Motor neuron (in vitro differentiated cells): ENCODE measurements around the gene CDYL. TPM values are rescaled to one million over a fixed set of nuclear protein-coding genes. Genes with fewer than 3 reads are reported as not detected.

ENCODE experiments used
- ATAC-seq, 8 experiments: fragments of 200-7000 bp; cut with Tn5 transposase; replicated peaks in 6 of 8; 2 replicates each; pipeline ENCODE4 v1.8.0; 2021; ENCODE audit warnings: mild to moderate bottlenecking in 8 of 8, moderate library complexity in 8 of 8
- H3K27ac ChIP-seq, 2 donors: fragments of 250-450 bp; sonication (Bioruptor Pico); 2 replicates each; pipeline ENCODE4 v1.9.0; 2021; ENCODE audit warnings: antibody characterized with exemption in 2 of 2, mild to moderate bottlenecking in 2 of 2, moderate library complexity in 1 of 2
- H3K4me1 ChIP-seq, 2 donors: fragments of 250-450 bp; sonication (Bioruptor Pico); replicated peaks in 1 of 2; 2 replicates each; pipeline ENCODE4 v1.6.1; 2021; ENCODE audit warnings: antibody characterized with exemption in 2 of 2, mild to moderate bottlenecking in 2 of 2, moderate library complexity in 1 of 2
- H3K4me3 ChIP-seq, 5 donors: fragments of 250-450 bp; sonication (Bioruptor Pico); 2 replicates each; pipeline ENCODE4 v1.9.0; 2021; ENCODE audit warnings: antibody characterized with exemption in 5 of 5, mild to moderate bottlenecking in 5 of 5, moderate library complexity in 4 of 5
- WGBS, 10 experiments: fragments of 450-650 bp; shearing (Covaris generic); methylation state at CpG; one replicate each; pipeline ENCODE4 v1.0.0; 2022; 5-methylcytosine and 5-hydroxymethylcytosine counted together
- in situ Hi-C, 9 experiments: fragments of 400-800 bp; cut with MboI; loops; one replicate each; pipeline ENCODE4 v1.15.0; 2021; ENCODE audit warnings: low sequenced_read_pairs in 9 of 9, low pct_unique_long_range_greater_than_20kb in 2 of 9; ENCODE audit not compliant: unreplicated experiment in 9 of 9
- total RNA-seq, 8 experiments: library from RNA; unstranded; fragments of 300-600 nt; gene quantifications; 2 replicates each; pipeline versions ENCODE4 v1.2.3 to v1.2.4, GENCODE V29; 2022

CDYL gene
- total RNA-seq, 8 experiments from 2014 or later = 30.4 to 103 (median 62.0) TPM

- peaks cover 19 to 25% of the 10 kb centered on the region in 2 donors for H3K4me1 ChIP-seq
- peak in 1 of 8 experiments; percentile 59 for ATAC-seq
- in situ Hi-C loops = no loop called here
- no peak overlapping the region for H3K4me3 ChIP-seq
- WGBS, 10 experiments = 40 to 100% (median 65%) methylated on average over 1 to 2 of the region's 2 CpGs; no CpG with 5 or more reads in 4 of the 10 experiments
- H3K27ac ChIP-seq = no peak overlapping the region
These were observed 28.6 kb upstream of the CDYL start for GRCh38 chr6:4747588-4747987.

GRCh38 chr6:4751823-4752464 lies 24.3 kb upstream of the CDYL start:
- Histone ChIP-seq H3K27ac (no peak overlapping the region), H3K4me3 (no peak overlapping the region), H3K4me1 (peaks cover 19 to 26% of the 10 kb centered on the region in 2 donors)
- peak; percentile 66 to 99 (median 94) for ATAC-seq
- in situ Hi-C loops = no loop called here
- WGBS, 10 experiments = 3 to 100% (median 30%) methylated on average over 2 to 7 of the region's 7 CpGs

DNA sequence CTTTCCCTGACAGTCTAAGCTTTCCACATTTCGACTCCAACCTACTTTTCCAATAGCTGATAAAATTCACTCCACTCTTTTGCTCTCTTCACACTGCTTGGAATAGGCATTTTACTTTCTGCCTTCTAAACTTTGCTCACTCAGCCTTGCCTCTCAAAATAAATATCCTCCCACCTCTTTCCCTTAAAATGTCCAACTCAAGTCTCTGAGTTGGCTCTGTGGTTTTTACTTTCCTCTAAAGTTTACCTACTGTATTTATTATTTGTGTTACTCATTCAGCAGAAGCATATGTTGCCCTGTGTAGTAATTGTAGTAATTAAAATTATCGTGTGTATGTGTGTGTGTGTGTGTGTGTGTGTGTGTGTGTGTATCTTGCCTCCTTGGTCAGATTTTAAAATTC lies 20.0 kb upstream of the CDYL start:
- in situ Hi-C loops = no loop called here
- no peak for ATAC-seq
- Histone ChIP-seq H3K4me3 (no peak overlapping the region), H3K27ac (no peak overlapping the region), H3K4me1 (peaks cover 13 to 14% of the 10 kb centered on the region in 2 donors)
- WGBS, 10 experiments = 43 to 100% (median 67%) methylated on average over 1 to 2 of the region's 2 CpGs; no CpG with 5 or more reads in 1 of the 10 experiments

DNA sequence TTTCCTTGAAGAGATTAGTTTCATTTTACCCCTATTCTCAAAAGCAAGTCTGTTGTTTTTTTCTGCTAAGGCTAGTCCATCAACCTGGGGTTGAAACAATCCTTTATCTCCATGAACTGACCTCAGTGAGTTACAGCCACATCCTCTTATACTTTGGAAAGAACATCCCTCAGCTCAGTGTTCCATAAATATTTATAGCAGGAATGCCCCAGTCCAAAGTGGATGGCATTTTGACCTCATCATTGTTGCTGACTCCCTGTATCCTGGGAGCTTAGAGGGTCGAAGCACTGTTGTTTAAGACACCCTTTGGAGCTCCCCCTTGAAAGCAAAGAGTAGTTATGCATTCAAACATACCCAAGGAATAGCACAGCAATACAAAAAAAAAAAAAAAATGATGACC lies 16.2 kb upstream of the CDYL start:
- 0 to 67% (median 29%) methylated on average over 1 of the region's 1 CpG; no CpG with 5 or more reads in 3 of the 10 experiments for WGBS, 10 experiments
- Histone ChIP-seq H3K4me1 (peaks cover 0 to 5% of the 10 kb centered on the region in 2 donors), H3K27ac (no peak overlapping the region), H3K4me3 (no peak overlapping the region)
- ATAC-seq = no peak
- in situ Hi-C loops = no loop called here

- in situ Hi-C loops = no loop called here
- WGBS, 10 experiments = 40 to 100% (median 81%) methylated on average over 1 to 3 of the region's 3 CpGs
- Histone ChIP-seq H3K4me1 (peaks cover 0 to 5% of the 10 kb centered on the region in 2 donors), H3K27ac (no peak overlapping the region), H3K4me3 (no peak overlapping the region)
- no peak for ATAC-seq
These were observed 15.4 kb upstream of the CDYL start for GRCh38 chr6:4760773-4761172.

DNA sequence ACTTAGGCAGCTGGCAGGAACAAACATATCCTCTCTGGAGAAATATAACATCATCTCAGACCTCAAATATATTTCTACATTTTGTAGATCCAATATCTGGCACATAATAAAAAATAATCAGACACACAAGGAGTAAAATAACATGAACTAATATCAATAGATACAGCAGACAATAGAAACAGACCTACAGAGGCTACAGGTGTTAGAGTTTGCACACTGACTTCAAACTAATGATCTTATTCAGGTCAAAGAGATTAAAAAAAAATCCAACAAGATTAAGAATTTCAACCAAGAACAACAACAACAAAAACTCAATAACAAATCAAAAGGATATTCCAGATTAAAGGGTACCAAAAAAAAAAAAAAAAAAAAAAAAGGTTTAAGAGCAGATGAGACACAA lies 13.9 kb upstream of the CDYL start:
- no peak for ATAC-seq
- in situ Hi-C loops = no loop called here
- no peak overlapping the region for H3K4me3 ChIP-seq

GRCh38 chr6:4763921-4764320 lies 12.3 kb upstream of the CDYL start:
- in situ Hi-C loops = no loop called here
- 62 to 100% (median 93%) methylated on average over 1 of the region's 1 CpG; no CpG with 5 or more reads in 3 of the 10 experiments for WGBS, 10 experiments
- Histone ChIP-seq H3K4me1 (peaks cover 0 to 5% of the 10 kb centered on the region in 2 donors), H3K4me3 (no peak overlapping the region), H3K27ac (no peak overlapping the region)
- no peak for ATAC-seq

More for the DNA sequence above, 13.9 kb upstream of the CDYL start:
- peaks cover 0 to 5% of the 10 kb centered on the region in 2 donors for H3K4me1 ChIP-seq
- H3K27ac ChIP-seq = no peak overlapping the region

DNA sequence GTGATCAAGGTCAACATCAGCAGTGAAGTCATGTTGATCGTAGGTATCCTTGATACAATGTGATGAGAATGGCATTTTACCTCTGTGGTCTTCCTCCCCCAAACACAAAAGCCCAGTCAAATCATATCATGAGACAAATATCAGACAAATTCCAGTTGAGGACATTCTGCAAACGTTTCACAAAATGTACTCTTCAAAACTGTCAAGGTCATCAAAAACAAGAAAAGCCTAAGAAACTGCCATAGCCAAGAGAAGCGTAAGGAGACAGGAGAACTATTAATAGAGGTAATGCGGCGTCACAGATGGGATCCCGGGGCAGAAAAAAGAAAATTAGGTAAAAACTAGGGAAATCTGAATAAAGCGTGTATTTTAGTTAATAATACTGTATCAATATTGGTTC lies 7.4 kb upstream of the CDYL start:
- ATAC-seq = no peak
- in situ Hi-C loops = no loop called here
- H3K4me3 ChIP-seq = no peak overlapping the region
- no peaks in the 10 kb centered on the region for H3K4me1 ChIP-seq
- 63 to 100% (median 87%) methylated on average over 2 to 7 of the region's 7 CpGs; no CpG with 5 or more reads in 1 of the 10 experiments for WGBS, 10 experiments
- no peak overlapping the region for H3K27ac ChIP-seq

DNA sequence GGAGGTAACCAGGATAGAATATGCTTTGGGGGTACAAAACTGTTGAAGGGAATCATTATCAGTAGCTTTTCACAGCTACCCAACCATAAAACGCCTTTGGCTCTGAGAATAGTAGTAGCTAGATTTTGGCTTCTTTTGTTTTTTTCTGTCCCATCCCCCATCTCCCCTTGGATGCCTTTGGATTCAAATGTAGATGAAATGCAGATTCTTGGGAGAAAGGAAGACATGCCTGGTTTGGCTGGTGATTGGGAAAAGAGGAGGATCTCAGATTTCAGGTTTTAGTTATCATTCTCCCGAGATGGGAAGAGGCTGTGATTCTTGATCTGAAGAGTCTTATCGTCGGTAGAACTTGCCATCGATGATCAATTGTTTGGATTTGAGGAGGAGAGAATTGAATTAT lies 3.5 kb upstream of the CDYL start:
- Histone ChIP-seq H3K4me3 (peak overlapping the region in 3 of 5 donors; percentile 5 to 71 (median 9)), H3K4me1 (no peaks in the 10 kb centered on the region), H3K27ac (no peak overlapping the region)
- 0 to 57% (median 19%) methylated on average over 1 to 5 of the region's 5 CpGs for WGBS, 10 experiments
- in situ Hi-C loops = no loop called here
- no peak for ATAC-seq

DNA sequence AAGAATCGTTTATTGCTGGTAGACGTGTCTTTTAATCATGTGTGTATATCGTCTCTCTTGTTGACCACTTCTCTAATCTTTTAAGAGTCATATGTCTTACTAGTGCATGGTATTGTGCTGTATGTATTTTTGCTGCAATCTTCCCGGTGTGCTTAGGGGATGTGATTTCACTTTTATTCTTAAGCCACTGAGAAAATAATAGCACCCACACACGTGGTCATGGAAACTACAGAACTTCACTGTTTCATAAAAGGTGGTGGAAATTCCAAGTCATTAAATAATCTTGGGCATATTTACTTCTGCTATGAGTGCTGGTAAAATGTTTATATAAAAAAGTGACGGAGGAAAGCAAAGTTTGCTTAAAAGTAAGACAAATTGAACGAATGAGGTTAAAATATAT lies 3.0 kb upstream of the CDYL start:
- Histone ChIP-seq H3K4me3 (peak overlapping the region in 3 of 5 donors; percentile 5 to 71 (median 9)), H3K4me1 (no peaks in the 10 kb centered on the region), H3K27ac (no peak overlapping the region)
- in situ Hi-C loops = no loop called here
- 8 to 50% (median 22%) methylated on average over 3 to 7 of the region's 7 CpGs for WGBS, 10 experiments
- ATAC-seq = no peak

DNA sequence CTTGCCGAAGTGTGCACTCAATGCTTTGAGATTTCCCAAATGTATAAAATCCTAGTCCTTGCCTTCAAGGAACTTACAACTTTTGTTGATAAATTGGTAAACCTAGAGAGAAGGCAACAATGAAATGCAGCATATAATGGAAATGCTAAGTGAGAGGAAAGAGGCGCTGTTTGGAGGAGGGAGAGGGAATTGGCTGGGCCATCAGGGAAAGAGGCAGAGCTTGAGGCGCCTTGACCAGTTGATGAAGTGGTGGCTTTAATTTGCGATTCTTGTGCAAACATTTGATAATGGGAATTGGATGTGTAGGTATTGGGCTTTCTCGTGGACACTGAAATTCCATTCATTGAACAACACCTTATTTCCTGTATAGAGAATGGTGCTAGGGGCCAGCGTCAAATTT lies 1.9 kb upstream of the CDYL start:
- Histone ChIP-seq H3K4me1 (no peaks in the 10 kb centered on the region), H3K27ac (no peak overlapping the region), H3K4me3 (peak overlapping the region in 3 of 5 donors; percentile 71 to 90 (median 79))
- ATAC-seq = no peak
- 13 to 60% (median 39%) methylated on average over 1 to 6 of the region's 6 CpGs for WGBS, 10 experiments
- in situ Hi-C loops = no loop called here

- peak in 1 of 8 experiments; percentile 1 for ATAC-seq
- Histone ChIP-seq H3K27ac (no peak overlapping the region), H3K4me1 (no peaks in the 10 kb centered on the region), H3K4me3 (peak overlapping the region; percentile 71 to 93 (median 79))
- in situ Hi-C loops = no loop called here
- 10 to 43% (median 17%) methylated on average over 1 to 26 of the region's 47 CpGs; no CpG with 5 or more reads in 1 of the 10 experiments for WGBS, 10 experiments
These were observed 1.3 kb upstream of the CDYL start for GRCh38 chr6:4774715-4775493.

GRCh38 chr6:4775494-4776130 lies 592 bp upstream of the CDYL start:
- peak; percentile 46 to 84 (median 74) for ATAC-seq
- Histone ChIP-seq H3K4me3 (peak overlapping the region; percentile 71 to 93 (median 79)), H3K4me1 (no peaks in the 10 kb centered on the region), H3K27ac (peak overlapping the region in 1 of 2 donors; percentile 65)
- 0% methylated on average over 1 to 9 of the region's 88 CpGs; no CpG with 5 or more reads in 8 of the 10 experiments for WGBS, 10 experiments
- in situ Hi-C loops = no loop called here
